Dermis microvascular lymphatic vessel endothelial cell (primary cell): ENCODE results near the gene IKZF3. TPM values are rescaled to one million over a fixed set of nuclear protein-coding genes. Genes with fewer than 3 reads are reported as not detected.

Experiments
- DNase-seq, 2 donors: peaks; one replicate each; pipeline versions ENCODE4 v3.0.0 to v3.0.0-alpha.2; 2010; ENCODE audit warnings: low read depth in 2 of 2
- total RNA-seq: library from RNA; depleted of rRNA; stranded (reverse); fragments of >200 nt; gene quantifications from 2 replicates; pipeline ENCODE4 v1.2.1, GENCODE V29; 2014

IKZF3 gene
- total RNA-seq, 1 donor from 2014 or later = not detected

GRCh38 chr17:39816272-39816671 is 47.8 kb downstream of the IKZF3 start:
- no peak for DNase-seq

GRCh38 chr17:39814497-39814896 is 49.6 kb downstream of the IKZF3 start:
- no peak for DNase-seq

- no peak for DNase-seq
These were observed 50.5 kb downstream of the IKZF3 start for GRCh38 chr17:39813631-39814030.

GRCh38 chr17:39812466-39812865 is 51.6 kb downstream of the IKZF3 start:
- no peak for DNase-seq

- no peak for DNase-seq
These were observed 53.0 kb downstream of the IKZF3 start for GRCh38 chr17:39810939-39811728.

GRCh38 chr17:39809221-39809620 is 54.9 kb downstream of the IKZF3 start:
- no peak for DNase-seq

- DNase-seq = no peak
These were observed 55.6 kb downstream of the IKZF3 start for GRCh38 chr17:39808409-39808997.

- peak in 1 of 2 donors; percentile 2 for DNase-seq
These were observed 59.3 kb downstream of the IKZF3 start for GRCh38 chr17:39804839-39805238.

GRCh38 chr17:39801055-39801454 is 63.1 kb downstream of the IKZF3 start:
- DNase-seq = no peak

- DNase-seq = peak; percentile 3 to 4
These were observed 63.6 kb downstream of the IKZF3 start for GRCh38 chr17:39800540-39800939.

GRCh38 chr17:39799395-39799794 is 64.7 kb downstream of the IKZF3 start:
- no peak for DNase-seq

- DNase-seq = no peak
These were observed 69.7 kb downstream of the IKZF3 start for GRCh38 chr17:39794249-39794970.

GRCh38 chr17:39793301-39793872 is 70.7 kb downstream of the IKZF3 start:
- no peak for DNase-seq

- DNase-seq = no peak
These were observed 71.4 kb downstream of the IKZF3 start for GRCh38 chr17:39792526-39793221.

GRCh38 chr17:39791111-39791992 is 72.8 kb downstream of the IKZF3 start:
- DNase-seq = no peak

- DNase-seq = no peak
These were observed 76.2 kb downstream of the IKZF3 start for GRCh38 chr17:39787743-39788484.

- DNase-seq = no peak
These were observed 77.1 kb downstream of the IKZF3 start for GRCh38 chr17:39787041-39787440.

- no peak for DNase-seq
These were observed 81.1 kb downstream of the IKZF3 start for GRCh38 chr17:39782980-39783379.

GRCh38 chr17:39782481-39782880 is 81.6 kb downstream of the IKZF3 start:
- DNase-seq = no peak

GRCh38 chr17:39781861-39782213 is 82.3 kb downstream of the IKZF3 start:
- no peak for DNase-seq
